HG02981 (cell line): ENCODE measurements around the gene PRSS48.
"Not testable (repeated sequence)": the region's sequence is repeated elsewhere in the genome, so short reads cannot be mapped to it uniquely, and the experiment has no call there.

Experiments
- ATAC-seq: cut with Tn5 transposase; IDR thresholded peaks from one replicate; pipeline ENCODE4 v1.9.1; 2021; ENCODE audit warnings: mild to moderate bottlenecking, moderate library complexity; ENCODE audit not compliant: unreplicated experiment

PRSS48 gene

DNA sequence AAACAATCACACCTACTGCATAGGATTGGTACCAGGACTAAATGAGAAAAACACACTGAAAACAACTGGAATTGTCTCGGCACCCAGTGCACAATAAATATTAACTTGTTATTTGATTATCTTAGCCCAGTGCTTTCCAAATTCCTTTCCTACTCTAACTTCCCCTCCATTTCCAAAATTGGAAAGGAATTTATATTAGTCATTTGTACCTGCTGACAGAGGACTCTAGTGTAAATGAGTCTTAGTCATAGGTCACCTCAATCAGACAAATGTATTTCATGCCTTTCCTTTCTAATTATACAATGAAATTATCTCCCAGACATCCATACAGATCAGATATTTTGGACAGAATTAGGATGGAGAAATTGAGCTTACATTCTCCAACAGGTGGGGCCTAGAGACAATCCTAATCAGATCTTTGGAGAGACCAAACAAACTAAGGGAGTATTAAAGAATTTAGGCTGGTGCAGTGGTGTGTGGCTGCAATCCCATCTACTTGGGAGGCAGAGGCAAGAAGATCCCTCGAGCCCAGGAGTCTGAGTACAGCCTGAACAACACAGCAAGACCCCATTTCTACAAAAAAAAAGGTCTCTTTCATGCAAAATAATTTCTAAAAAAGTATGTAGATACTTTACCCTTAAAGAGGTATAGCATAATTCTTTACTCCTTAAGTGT, 38.4 kb downstream of the PRSS48 start:
- ATAC-seq: no peak

DNA sequence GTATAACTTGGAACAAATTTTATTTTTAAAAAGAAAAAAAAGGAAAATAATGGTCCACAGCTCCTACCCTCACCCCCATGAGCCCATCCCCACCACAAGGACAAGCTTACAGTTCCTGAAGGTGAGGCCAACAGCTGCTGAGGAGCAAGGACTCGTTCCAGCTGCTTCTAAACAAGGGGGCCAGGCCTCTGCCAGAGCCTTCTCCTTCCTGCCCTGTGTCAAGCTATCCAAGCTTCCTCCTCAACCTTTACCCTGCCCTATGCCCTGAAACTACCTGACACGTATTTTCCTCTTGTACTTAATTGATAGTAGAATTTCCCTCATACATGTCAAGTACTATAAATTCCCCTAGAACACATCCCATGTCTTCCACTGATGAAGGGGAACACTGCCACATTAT, 39.7 kb downstream of the PRSS48 start:
- no peak for ATAC-seq

- no peak for ATAC-seq
Observed at GRCh38 chr4:151318307-151319006, 41.5 kb downstream of the PRSS48 start.

DNA sequence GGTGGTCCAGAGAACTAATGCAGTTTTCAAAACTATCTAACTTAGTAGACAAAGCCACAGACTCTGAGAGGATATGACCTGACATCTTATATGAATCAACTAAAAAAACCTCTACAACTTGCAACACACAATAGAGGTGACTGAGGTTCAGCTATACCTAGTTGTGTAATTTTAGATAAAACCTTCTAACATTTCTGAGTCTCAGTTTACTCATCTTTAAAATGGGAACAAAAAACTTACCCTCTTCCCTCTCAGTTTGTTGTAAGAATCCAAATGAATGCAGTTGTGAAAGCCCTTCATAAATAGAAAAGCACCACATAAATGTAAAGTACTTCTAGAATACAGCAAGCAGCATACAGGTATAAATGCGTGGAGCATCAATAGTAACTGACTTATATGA, 42.5 kb downstream of the PRSS48 start:
- ATAC-seq: no peak

DNA sequence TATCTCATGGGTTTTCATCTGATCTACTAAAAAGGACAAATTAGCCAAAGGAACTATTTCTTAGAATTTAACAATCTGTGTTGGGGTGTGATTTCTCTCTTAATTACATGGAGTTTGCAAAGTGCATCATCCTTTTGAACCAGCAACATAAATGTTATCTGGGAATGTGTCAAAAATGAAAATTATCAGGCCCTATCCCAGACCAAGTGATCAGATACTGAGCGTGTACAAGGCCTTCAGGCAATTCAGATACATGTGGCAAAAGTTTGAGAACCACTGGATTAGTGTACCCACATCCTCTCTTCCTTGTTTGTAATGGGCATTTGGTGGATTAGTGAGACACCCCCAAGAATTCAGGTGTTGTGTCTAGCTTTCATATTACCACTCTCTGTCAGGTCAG, 44.6 kb downstream of the PRSS48 start:
- ATAC-seq: no peak

- ATAC-seq: not testable (repeated sequence)
Observed at GRCh38 chr4:151322161-151322560, 45.2 kb downstream of the PRSS48 start.

GRCh38 chr4:151322570-151322969, 45.6 kb downstream of the PRSS48 start:
- ATAC-seq: no peak

- ATAC-seq: no peak
Observed at GRCh38 chr4:151323667-151324066, 46.7 kb downstream of the PRSS48 start.

DNA sequence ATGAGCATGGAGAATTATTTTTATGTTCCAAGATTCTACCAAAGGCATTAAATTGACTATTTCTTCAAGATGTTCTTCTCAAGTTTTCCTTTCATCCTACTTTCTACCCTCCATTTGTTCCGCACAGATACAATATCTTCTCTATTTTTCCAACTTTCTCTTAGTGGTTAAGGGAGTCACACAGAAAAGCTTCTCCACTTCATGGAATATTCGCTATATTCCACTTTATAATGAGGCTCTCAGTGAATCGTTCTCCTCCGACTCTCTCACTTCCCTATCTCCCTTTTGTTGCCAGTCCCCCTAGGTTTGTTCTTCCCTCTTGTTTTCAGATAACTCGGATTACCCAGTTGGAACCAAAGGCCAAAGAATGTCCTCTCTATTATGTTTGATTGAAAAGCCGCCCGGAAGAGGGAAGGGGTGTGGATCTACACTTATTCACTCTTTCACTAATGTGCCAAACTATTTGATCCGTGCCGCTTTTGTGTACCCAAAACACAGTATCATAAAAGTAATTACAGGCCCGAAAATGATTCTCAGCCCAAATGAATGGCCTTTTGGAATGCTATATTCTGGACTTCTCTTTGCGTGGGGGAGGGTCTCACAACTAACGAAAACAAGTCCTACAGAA, 47.3 kb downstream of the PRSS48 start:
- ATAC-seq: no peak

DNA sequence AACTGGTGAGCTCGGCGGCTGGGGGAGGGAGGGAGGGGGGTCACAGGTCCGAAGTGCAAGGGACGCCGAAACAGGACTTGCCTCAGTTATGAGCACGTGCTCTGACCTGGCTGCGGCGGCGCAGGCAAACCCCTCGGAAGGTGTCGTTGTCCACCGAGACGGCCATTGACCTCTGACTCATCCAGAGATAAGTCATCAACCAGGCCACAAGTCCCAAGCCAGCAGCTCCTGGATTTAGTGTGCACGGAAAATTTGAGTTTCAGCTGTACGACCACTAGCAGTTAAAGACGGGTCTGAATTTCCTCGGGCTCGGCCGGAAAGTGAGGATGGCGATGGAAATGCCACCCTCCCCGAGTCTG, 47.8 kb downstream of the PRSS48 start:
- ATAC-seq: no peak

DNA sequence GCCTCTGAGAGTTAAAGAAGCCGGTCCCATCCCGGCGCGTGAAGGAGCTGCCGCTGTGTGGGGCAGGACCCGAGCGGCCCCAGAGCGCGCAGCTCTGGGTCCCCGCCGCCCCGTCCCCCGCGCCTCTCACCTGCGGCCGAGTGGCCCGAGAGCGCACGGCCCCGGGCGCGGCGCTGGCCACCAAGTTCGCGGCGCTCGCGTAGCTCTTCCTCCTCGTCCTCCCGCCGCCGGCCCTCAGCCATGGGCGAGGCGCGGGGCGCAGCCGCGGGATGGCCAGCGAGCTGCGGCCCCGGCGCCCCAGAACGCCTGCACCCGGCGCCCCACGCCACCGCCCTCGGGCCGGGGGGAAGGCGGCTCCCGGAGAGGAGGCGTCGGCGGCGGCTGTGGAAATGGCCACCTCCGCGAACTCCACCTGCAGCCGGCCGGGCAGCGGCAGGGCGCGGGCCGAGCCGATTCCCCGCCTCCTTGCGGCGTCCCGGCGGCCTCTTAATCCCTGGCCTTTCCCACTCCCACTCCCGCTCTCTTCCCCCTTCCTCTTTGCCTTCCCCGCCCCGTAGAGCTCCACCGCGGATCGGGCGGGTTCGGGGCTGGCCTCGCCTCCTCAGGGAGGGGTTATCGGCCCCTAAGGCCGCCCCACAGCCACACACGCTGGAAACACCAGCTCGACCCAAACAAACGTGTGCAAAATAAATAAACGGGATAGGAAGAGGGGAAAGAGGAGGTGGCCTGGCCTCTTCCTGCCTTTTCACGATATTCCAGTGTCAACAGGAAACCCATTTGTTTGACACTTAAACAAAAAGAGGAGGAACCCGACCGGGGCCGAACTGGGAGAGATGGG, 48.4 kb downstream of the PRSS48 start, which contains the start of gene SH3D19:
TSS of gene SH3D19 (minus strand) at position 495 of the 838 bp plus-strand sequence. CDS start at position 242, 253 bp downstream.
- no peak for ATAC-seq

DNA sequence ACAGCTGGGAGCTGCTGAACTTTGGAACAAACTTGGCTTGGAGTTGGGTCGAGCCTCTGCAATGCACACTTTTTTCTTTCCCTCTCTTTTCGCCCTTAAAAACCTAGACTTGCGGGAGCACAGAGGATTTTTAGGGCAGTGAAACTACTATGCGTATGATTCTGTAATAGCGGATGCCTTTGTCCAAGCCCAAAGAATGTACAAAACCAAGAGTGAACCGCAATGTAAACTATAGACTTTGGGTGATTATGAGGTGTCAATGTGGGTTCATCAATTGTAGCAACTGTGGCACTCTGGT, 48.9 kb downstream of the PRSS48 start:
- no peak for ATAC-seq

DNA sequence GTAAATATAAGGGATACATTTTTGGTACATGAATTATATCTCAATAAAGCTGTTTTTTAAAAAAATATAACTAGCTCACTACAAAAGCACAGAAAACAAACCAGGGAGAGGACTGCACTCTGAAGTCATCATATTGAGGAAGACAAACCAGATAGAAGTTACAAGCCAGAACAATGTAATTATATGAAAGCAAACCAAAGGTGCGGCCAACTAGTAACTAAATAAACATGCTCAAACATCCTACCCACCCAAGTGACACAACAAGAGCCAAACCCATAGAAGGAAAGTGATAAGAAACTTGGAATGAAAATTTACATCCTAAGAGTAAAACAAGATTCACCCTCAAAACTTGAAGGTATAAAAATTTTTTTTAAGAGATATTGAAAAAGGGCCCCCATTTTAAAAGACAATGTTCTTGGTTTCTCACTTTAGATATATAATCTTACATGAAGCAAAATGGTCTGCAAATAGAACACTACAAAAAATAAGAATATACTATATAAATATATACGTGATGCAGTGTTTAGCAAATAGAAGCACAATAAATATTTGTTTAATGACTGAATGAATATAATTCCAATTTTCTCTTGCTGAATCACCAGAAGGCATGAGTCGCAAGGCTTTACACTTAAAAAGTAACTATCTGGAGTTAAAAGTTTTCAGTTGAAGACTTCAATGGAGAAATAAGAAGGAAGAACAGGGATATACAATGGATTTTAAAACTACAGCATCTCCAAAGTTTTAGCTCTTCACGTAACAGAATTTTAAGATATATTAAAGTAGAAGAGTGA, 52.5 kb downstream of the PRSS48 start:
- ATAC-seq: no peak

- no peak for ATAC-seq
Observed at GRCh38 chr4:151331276-151332042, 54.5 kb downstream of the PRSS48 start.

DNA sequence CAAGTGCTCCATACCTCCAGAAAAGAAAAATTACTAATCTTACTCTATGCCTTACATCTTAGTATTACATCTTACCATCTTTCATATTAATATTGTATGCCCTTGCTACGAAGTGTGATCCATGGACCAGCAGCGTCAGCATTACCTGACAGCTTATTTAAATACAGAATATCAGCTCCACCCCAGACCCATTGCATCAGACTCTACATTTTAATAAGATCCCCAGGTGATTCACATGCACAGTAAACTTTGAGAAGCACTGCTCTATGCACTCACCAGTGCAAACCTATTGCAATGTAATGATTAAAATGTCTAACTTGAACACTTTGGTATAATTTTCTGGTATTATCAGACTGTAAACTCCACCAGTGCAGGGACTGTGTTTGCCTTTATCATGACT, 62.5 kb downstream of the PRSS48 start:
- ATAC-seq: no peak

DNA sequence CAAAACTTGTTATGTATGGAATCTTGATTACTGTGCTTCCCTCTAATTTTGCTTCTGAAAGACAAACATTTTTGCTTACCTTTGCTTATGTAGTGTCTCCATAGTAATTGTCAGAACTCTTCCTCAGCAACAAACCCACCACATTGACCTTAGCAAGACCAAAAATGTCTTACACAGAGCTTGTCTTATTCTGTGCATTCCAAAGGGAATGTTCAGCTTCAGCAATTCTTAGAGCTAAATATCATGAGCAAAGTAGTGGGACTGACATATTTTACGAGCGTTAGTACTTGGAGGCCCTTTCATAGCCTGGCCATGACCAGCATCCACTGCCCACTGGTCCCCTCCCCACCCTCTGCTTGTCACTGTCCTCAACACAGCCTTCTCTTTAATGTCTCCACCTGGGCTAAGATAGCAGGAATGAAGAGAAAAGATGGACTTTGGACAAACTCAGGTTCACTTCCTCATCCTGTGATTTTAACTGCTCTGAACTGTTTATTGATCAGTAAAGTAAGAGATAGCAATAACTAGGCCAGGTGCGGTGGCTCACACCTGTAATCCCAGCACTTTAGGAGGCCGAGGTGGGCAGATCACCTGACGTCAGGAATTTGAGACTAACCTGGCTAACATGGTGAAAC, 63.9 kb downstream of the PRSS48 start:
- no peak for ATAC-seq
